Common myeloid progenitor, CD34-positive (primary cell): ENCODE measurements around the gene NKD2.

Experiments used
- CTCF ChIA-PET: fragments of 350-600 bp; sonication (Branson Sonifier 250); formaldehyde crosslinking; loops from one replicate; lab custom pipeline; 2021; ENCODE audit warnings: antibody characterized with exemption; lab: Charles Lee
- POLR2A ChIA-PET: fragments of 350-600 bp; sonication (Branson Sonifier 250); formaldehyde crosslinking; loops from one replicate; lab custom pipeline; 2021; ENCODE audit warnings: antibody characterized with exemption; lab: Charles Lee
- DNase-seq, 3 donors: peaks; one replicate each; pipeline versions ENCODE4 v3.0.0 to v3.0.0-alpha.2; 2013
- H3K27ac ChIP-seq, 2 experiments: 1 replicate in 1 of 2; 2 replicates in 1 of 2; pipeline ENCODE4 v1.7.0; 2013; ENCODE audit warnings: inconsistent platforms in 2 of 2, low read length in 2 of 2, mild to moderate bottlenecking in 2 of 2, low read depth in 1 of 2, moderate library complexity in 1 of 2; ENCODE audit not compliant: severe bottlenecking in 2 of 2, insufficient read depth in 1 of 2, poor library complexity in 1 of 2
- H3K27me3 ChIP-seq, 5 experiments: replicated peaks in 2 of 5; 1 replicate in 3 of 5; 2 replicates in 2 of 5; pipeline versions ENCODE4 v1.6.1 to v1.7.0; 2013; ENCODE audit warnings: low read length in 4 of 5, mild to moderate bottlenecking in 2 of 5, moderate library complexity in 2 of 5, inconsistent platforms in 1 of 5; ENCODE audit not compliant: insufficient read depth in 5 of 5, control insufficient read depth in 4 of 5
- H3K36me3 ChIP-seq, 4 experiments: 1 replicate in 2 of 4; 2 replicates in 2 of 4; pipeline versions ENCODE4 v1.6.1 to v1.7.0; 2013; ENCODE audit warnings: low read length in 3 of 4, control low read depth in 1 of 4, mild to moderate bottlenecking in 1 of 4; ENCODE audit not compliant: control insufficient read depth in 4 of 4, insufficient read depth in 4 of 4
- H3K4me1 ChIP-seq, 4 experiments: 1 replicate in 3 of 4; 2 replicates in 1 of 4; pipeline versions ENCODE4 v1.6.1 to v1.7.1; 2013; ENCODE audit warnings: low read length in 3 of 4, mild to moderate bottlenecking in 3 of 4, control low read depth in 1 of 4, inconsistent platforms in 1 of 4, moderate library complexity in 1 of 4; ENCODE audit not compliant: control insufficient read depth in 4 of 4, insufficient read depth in 4 of 4; ENCODE audit errors: control extremely low read depth in 1 of 4
- H3K4me3 ChIP-seq, 7 experiments: 1 replicate in 4 of 7; 2 replicates in 3 of 7; pipeline versions ENCODE4 v1.5.1 to v1.7.0; 2013; ENCODE audit warnings: mild to moderate bottlenecking in 7 of 7, low read length in 6 of 7, moderate library complexity in 6 of 7, inconsistent platforms in 2 of 7, low read depth in 2 of 7, control low read depth in 1 of 7; ENCODE audit not compliant: insufficient read depth in 4 of 7, control insufficient read depth in 1 of 7; ENCODE audit errors: extremely low read depth in 1 of 7
- H3K9me3 ChIP-seq, 5 experiments: 1 replicate in 4 of 5; 2 replicates in 1 of 5; pipeline versions ENCODE4 v1.6.1 to v1.7.1; 2013; ENCODE audit warnings: low read length in 4 of 5, mild to moderate bottlenecking in 2 of 5, inconsistent platforms in 1 of 5, low read depth in 1 of 5, moderate library complexity in 1 of 5; ENCODE audit not compliant: control insufficient read depth in 4 of 5, insufficient read depth in 2 of 5; ENCODE audit errors: control extremely low read depth in 1 of 5
- WGBS: methylation state at CpG from one replicate; pipeline ENCODE4 v1.1.5; 2013; ENCODE audit not compliant: insufficient coverage; 5-methylcytosine and 5-hydroxymethylcytosine counted together

The NKD2 gene

GRCh38 chr5:1053391-1054017 is 44.9 kb downstream of the NKD2 start:
- Histone ChIP-seq H3K27me3 (no peaks in the 10 kb centered on the region), H3K4me1 (no peaks in the 10 kb centered on the region), H3K27ac (no peak overlapping the region), H3K9me3 (no peaks in the 10 kb centered on the region), H3K36me3 (peaks cover 6 to 81% (median 57%) of the 10 kb centered on the region in 4 experiments), H3K4me3 (no peak overlapping the region)
- ChIA-PET POLR2A (no interaction called here), CTCF (interaction anchor here (1.1 to 1.7 kb wide), 3 partner anchors 22 to 121 kb away, joined by 3 to 10 read pairs (median 4); no protein-coding TSS in a partner anchor)
- 96% methylated on average over 31 of the region's 32 CpGs for WGBS
- no peak for DNase-seq

GRCh38 chr5:1054018-1054798 is 45.6 kb downstream of the NKD2 start:
- Histone ChIP-seq H3K36me3 (peaks cover 6 to 88% (median 60%) of the 10 kb centered on the region in 4 experiments), H3K27me3 (no peaks in the 10 kb centered on the region), H3K4me3 (no peak overlapping the region), H3K9me3 (no peaks in the 10 kb centered on the region), H3K4me1 (no peaks in the 10 kb centered on the region), H3K27ac (no peak overlapping the region)
- DNase-seq: no peak
- ChIA-PET POLR2A (no interaction called here), CTCF (interaction anchor here (0.9 to 1.7 kb wide), 3 partner anchors 22 to 321 kb away, joined by 3 to 4 read pairs (median 3); no protein-coding TSS in a partner anchor)
- WGBS: 96% methylated on average over 35 of the region's 39 CpGs

GRCh38 chr5:1054799-1055775 is 46.5 kb downstream of the NKD2 start:
- POLR2A ChIA-PET: no interaction called here
- CTCF ChIA-PET: interaction anchor here (0.8 to 0.9 kb wide), 2 partner anchors 86 to 320 kb away, joined by 3 read pairs; no protein-coding TSS in a partner anchor
- H3K36me3 ChIP-seq: peaks cover 8 to 97% (median 68%) of the 10 kb centered on the region in 4 experiments
- WGBS: 93% methylated on average over 35 of the region's 39 CpGs
- DNase-seq: no peak
- H3K9me3 ChIP-seq: no peaks in the 10 kb centered on the region
- H3K27me3 ChIP-seq: no peaks in the 10 kb centered on the region
- no peak overlapping the region for H3K27ac ChIP-seq
- H3K4me3 ChIP-seq: no peak overlapping the region
- no peaks in the 10 kb centered on the region for H3K4me1 ChIP-seq

GRCh38 chr5:1055896-1056610 is 47.5 kb downstream of the NKD2 start:
- no peaks in the 10 kb centered on the region for H3K4me1 ChIP-seq
- H3K27me3 ChIP-seq: no peaks in the 10 kb centered on the region
- H3K4me3 ChIP-seq: no peak overlapping the region
- CTCF ChIA-PET: interaction anchor here (0.8 kb wide), 1 partner anchor 85 kb away, joined by 3 read pairs; no protein-coding TSS in a partner anchor
- no peaks in the 10 kb centered on the region for H3K9me3 ChIP-seq
- POLR2A ChIA-PET: no interaction called here
- DNase-seq: no peak
- peaks cover 10 to 97% (median 68%) of the 10 kb centered on the region in 4 experiments for H3K36me3 ChIP-seq
- 97% methylated on average over 33 of the region's 39 CpGs for WGBS
- no peak overlapping the region for H3K27ac ChIP-seq

- no peaks in the 10 kb centered on the region for H3K27me3 ChIP-seq
- no peak for DNase-seq
- 92% methylated on average over 26 of the region's 27 CpGs for WGBS
- peaks cover 8 to 91% (median 67%) of the 10 kb centered on the region in 4 experiments for H3K36me3 ChIP-seq
- no peak overlapping the region for H3K4me3 ChIP-seq
- H3K4me1 ChIP-seq: no peaks in the 10 kb centered on the region
- ChIA-PET POLR2A (no interaction called here), CTCF (interaction anchor here (1.9 kb wide), 1 partner anchor 11 kb away, joined by 4 read pairs; no protein-coding TSS in a partner anchor)
- H3K9me3 ChIP-seq: no peaks in the 10 kb centered on the region
- no peak overlapping the region for H3K27ac ChIP-seq
Observed at GRCh38 chr5:1056611-1057484, 48.2 kb downstream of the NKD2 start.
